ENCODE measurements around the gene FAM120C.
A peak's percentile ranks its signal among the peaks of the same experiment; 100 is the strongest.

The FAM120C gene

DNA sequence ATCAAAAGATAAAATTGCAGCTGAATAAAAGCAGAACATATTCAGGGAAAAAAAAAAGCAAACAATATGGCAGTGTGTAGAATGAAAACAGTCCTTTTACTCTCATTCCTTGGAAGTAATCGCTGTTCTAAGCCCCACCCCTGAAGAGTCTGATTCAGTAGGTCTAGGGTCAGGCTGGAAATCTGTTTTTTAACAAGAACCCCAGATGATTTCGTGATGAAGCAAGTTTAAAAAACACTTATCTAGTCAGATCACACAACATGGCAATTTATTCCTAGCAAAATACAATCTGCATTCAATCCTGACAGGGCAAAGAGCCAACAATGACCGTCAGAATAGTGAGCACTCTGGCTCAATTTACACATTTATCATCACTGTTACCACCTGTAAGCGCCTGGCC, 16.1 kb downstream of the FAM120C start:
- no peak for DNase-seq

GRCh38 chrX:54157561-54157960, 25.5 kb downstream of the FAM120C start:
- no peak for DNase-seq

GRCh38 chrX:54134269-54134668, 48.8 kb downstream of the FAM120C start:
- no peak for DNase-seq

- no peak for DNase-seq
Measured at GRCh38 chrX:54116391-54116790, 66.7 kb downstream of the FAM120C start.

DNA sequence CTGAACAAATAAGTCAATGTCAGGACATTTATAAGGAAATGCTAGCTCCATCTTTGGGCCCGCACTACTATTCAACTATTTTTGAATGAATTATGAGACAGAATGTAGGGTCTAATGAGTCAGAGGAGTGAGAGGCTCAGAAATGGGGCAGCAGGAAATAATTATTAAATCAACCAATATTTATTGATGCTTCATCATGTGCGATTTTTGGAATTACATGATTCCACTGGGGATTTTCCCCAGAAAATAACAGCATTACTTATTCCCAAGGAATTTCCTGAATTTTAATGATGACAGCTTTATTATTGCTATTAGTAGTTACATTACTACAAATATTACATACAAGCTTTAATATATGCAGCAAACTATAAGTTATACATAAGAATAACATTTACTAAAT, 89.5 kb downstream of the FAM120C start:
- DNase-seq, result no peak

GRCh38 chrX:54093159-54093558, 89.9 kb downstream of the FAM120C start:
- DNase-seq, result no peak

- DNase-seq, result no peak
Measured at GRCh38 chrX:54090880-54091279, 92.2 kb downstream of the FAM120C start.

DNA sequence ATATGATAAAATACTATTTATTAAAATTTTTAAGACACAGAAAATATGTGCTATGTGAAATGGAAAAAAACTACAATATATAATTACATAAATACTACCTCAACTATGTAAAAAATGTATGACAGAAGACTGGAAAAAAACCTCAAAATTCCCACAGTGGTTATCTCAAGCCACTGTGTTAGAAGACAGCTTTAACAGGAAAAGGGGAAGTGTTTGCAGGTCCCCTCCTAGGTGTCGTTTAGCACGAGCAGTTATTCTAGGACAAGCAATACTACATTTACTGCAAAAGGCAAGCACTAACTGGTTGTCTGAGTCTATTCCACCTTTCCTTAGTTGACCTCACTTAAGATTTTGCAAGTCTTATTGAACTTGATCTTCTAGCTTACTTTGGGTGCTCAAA, 93.9 kb downstream of the FAM120C start:
- DNase-seq, result no peak

- no peak for DNase-seq
Measured at GRCh38 chrX:54087661-54088060, 95.4 kb downstream of the FAM120C start.

DNA sequence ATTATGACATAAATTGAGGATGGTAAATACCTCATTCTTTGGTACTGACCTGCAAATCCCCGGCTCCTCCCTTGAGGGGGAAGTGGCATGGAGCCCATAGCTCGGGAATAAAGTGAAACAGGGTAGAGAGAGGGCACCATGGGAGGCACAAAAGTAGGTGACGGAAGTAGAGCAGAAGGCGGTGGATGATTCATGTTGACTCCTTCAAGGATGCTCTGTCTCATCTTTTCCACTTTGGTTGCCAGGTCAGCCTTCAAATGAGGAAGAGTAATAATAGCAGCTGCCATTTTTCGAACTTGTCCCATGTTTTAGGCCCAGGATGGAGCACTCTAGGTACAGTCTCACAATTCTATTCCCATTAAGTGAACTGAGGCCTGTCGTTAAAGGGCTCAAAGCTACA, 97.4 kb downstream of the FAM120C start:
- DNase-seq, result no peak

- DNase-seq, result no peak
Measured at GRCh38 chrX:54076903-54077302, 106.2 kb downstream of the FAM120C start.

- no peak for DNase-seq
Measured at GRCh38 chrX:54074826-54075225, 108.2 kb downstream of the FAM120C start.

DNA sequence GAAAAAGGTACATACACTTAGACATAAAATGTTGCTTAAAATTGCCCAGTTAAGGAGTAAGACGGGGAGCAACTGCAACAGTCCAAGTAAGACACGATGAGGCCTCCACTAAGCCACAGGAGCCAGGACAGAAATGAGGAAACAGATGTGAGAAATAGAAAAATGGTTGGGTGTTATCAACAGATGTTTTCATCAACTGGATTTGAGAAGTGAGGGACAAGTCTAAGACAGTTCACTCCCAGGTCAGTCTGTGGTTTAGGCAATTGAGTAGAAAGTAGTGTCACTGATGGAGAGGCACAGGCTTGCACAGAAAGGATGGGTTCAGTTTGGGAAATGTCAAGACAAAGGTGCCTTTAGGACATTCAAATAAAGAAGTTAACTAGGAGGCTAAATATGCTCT, 115.3 kb downstream of the FAM120C start:
- DNase-seq, result no peak

- no peak for DNase-seq
Measured at GRCh38 chrX:54066841-54067240, 116.2 kb downstream of the FAM120C start.

DNA sequence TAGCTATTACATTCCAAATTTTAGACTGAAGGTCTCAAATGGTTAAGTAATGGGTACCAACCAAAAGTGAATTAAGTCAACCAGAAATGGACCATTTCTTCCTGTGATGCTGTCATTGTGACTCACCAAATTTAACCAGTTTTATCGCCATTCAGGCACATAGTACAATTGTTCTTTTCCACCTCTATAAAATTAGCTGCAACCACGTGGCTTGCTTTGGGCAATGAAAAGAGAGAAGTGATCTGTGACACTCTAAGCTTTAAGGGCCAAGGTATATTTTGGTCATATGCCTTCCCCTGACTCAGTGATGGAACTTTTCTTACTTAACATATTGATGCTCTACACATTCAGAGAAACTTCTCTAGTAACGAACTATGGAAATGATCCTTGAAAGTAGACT, 118.5 kb downstream of the FAM120C start:
- DNase-seq, result no peak

GRCh38 chrX:54063361-54063760, 119.7 kb downstream of the FAM120C start:
- DNase-seq, result no peak

DNA sequence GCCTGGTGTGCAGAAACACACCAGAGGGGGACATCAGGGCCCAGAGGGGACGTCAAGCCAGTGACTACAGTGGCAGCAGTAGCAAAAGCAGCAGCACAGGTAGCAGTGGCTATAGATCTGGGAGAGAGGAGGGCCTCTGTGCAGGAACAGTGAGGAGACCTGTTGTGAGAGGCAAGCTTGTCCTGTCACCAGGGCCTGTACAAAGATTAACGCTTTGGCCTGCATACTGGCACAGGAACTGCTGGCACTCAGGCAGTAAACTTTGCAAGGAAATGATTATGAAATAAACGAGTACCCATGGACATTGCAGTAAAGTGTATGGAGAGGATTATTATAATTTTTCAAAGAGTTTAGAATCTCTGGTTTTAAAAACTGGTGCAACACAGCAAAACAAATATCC, 133.3 kb downstream of the FAM120C start:
- DNase-seq, result no peak

GRCh38 chrX:54048412-54048811, 134.6 kb downstream of the FAM120C start:
- DNase-seq, result no peak

DNA sequence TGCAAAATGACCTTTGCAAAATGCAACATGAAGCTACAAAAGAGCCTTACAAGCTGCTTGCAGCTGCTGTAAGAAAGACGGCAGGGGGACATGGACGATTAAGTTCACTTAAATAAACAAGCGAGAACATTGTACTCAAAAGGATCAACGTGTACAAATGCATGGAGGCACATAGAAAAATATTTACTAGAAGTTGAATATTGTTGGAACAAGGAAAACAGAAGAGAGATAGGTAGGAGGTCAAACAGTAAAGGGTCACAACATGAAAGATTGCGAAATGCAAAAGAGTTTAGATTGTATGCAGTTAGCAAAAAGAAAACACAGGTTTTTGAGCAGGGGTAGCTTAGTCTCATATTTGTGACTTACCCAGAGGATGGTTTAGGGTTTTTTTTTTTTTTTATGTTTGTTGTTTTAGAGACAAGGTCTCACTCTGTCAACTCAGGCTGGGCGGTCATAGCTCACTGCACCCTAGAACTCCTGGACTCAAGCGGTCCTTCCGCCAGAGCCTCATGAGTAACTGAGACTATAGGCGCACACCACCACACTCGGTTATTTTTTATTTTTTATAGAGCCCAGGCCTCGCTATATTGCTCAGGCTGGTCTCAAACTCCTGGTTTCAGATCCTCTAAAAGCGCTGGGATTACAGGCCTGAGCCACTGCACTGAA, 137.4 kb downstream of the FAM120C start:
- no peak for DNase-seq

DNA sequence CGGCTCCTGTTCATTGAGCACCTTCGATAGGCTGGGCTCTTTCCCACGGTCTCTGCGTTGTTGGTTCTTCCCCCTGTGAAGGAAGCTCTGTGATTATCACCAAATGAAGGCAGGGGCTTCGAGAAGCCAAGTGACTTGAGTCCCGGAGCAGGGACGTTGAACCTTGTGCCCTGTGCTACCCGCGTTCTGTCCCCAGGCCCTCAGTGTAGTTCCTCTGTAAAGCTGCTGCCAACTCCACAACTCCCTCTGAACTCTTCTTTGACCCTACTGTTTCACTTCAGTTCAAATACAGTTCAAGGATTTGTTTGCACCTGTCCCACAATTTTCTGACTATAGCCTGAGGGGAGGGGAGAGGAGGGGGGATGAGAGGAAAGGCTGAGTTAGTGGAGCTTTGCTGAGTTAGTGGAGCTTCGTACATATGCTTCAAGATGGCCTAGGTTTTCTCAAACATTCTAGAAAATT, 138.1 kb downstream of the FAM120C start:
- no peak for DNase-seq

GRCh38 chrX:54044126-54044876, 138.8 kb downstream of the FAM120C start, which contains the start of gene PHF8:
TSS of gene PHF8 (minus strand) at chrX:54044473. CDS start at chrX:54042728, 1,745 bp downstream.
- peak; percentile 96 for DNase-seq

- no peak for DNase-seq
Measured at GRCh38 chrX:54043541-54044125, 139.4 kb downstream of the FAM120C start.

GRCh38 chrX:54043056-54043455, 140.0 kb downstream of the FAM120C start:
- DNase-seq, result no peak

- peak; percentile 60 for DNase-seq
Measured at GRCh38 chrX:54042609-54043021, 140.4 kb downstream of the FAM120C start.

Measured in CD4-positive, alpha-beta T cell treated with Interleukin-21 for 1 hour (primary cell).